ENCODE results near the gene TEX264. TPM values are rescaled to one million over a fixed set of nuclear protein-coding genes. Genes with fewer than 3 reads are reported as not detected.
A peak's percentile ranks its signal among the peaks of the same experiment; 100 is the strongest.

TEX264 gene
- total RNA-seq, 1 donor: 56.1 TPM

- H2AFZ ChIP-seq (ENCODE audit: low read length): no peak within 1 kb of the TSS
- peaks cover 31% of the 10 kb centered on the region for H4K20me1 ChIP-seq (ENCODE audit: insufficient read depth, low read length)
- H3K4me1 ChIP-seq (ENCODE audit: insufficient read depth, low read length): no peaks in the 10 kb centered on the region
- no peak within 1 kb of the TSS for H3K4me3 ChIP-seq (ENCODE audit: insufficient read depth, low read length)
- H3K27me3 ChIP-seq (ENCODE audit: insufficient read depth, low read length): peaks cover 10% of the 10 kb centered on the region
- H3K36me3 ChIP-seq (ENCODE audit: insufficient read depth, low read length): no peaks in the 10 kb centered on the region
- H3K27ac ChIP-seq (ENCODE audit: low read depth, low read length): no peak within 1 kb of the TSS
- peak; percentile 99 for DNase-seq (ENCODE audit: insufficient read length, low spot score, missing footprints)
- no peaks in the 10 kb centered on the region for H3K9me3 ChIP-seq (ENCODE audit: low read depth, low read length)
- no peak for TF ChIP-seq CTCF (IDR thresholded peaks at IDR 0.05; ENCODE audit: extremely low read depth, low read depth, low read length)
- H3K79me2 ChIP-seq (ENCODE audit: insufficient read depth, low read length): no peaks in the 10 kb centered on the region
- H3K4me2 ChIP-seq (ENCODE audit: insufficient read depth, low read length): peak within 1 kb of the TSS; percentile 45
Observed at GRCh38 chr3:51706788-51707731, 36.0 kb downstream of the TEX264 start, which contains the start of gene GRM2. GRM2 (plus strand) TSS chr3:51707068; CDS start chr3:51708984, 1,916 bp downstream.

- Histone ChIP-seq H3K27ac (ENCODE audit: low read depth, low read length) (no peak overlapping the region), H3K36me3 (ENCODE audit: insufficient read depth, low read length) (no peaks in the 10 kb centered on the region)
Observed at GRCh38 chr3:51708216-51708845, 37.3 kb downstream of the TEX264 start.

GRCh38 chr3:51709004-51709420 lies 38.0 kb downstream of the TEX264 start:
- H3K4me1 ChIP-seq (ENCODE audit: insufficient read depth, low read length): no peaks in the 10 kb centered on the region
- peak; percentile 35 for DNase-seq (ENCODE audit: insufficient read length, low spot score, missing footprints)
- H3K27ac ChIP-seq (ENCODE audit: low read depth, low read length): no peak overlapping the region
- no peak overlapping the region for H3K4me2 ChIP-seq (ENCODE audit: insufficient read depth, low read length)
- peaks cover 24% of the 10 kb centered on the region for H4K20me1 ChIP-seq (ENCODE audit: insufficient read depth, low read length)
- H3K79me2 ChIP-seq (ENCODE audit: insufficient read depth, low read length): no peaks in the 10 kb centered on the region
- no peaks in the 10 kb centered on the region for H3K9me3 ChIP-seq (ENCODE audit: low read depth, low read length)
- no peak overlapping the region for H3K4me3 ChIP-seq (ENCODE audit: insufficient read depth, low read length)
- no peak for TF ChIP-seq CTCF (IDR thresholded peaks at IDR 0.05; ENCODE audit: extremely low read depth, low read depth, low read length)
- H3K36me3 ChIP-seq (ENCODE audit: insufficient read depth, low read length): no peaks in the 10 kb centered on the region
- H2AFZ ChIP-seq (ENCODE audit: low read length): no peak overlapping the region
- peaks cover 10% of the 10 kb centered on the region for H3K27me3 ChIP-seq (ENCODE audit: insufficient read depth, low read length)

More at GRCh38 chr3:51708216-51708845, 37.3 kb downstream of the TEX264 start:
- H3K4me1 ChIP-seq (ENCODE audit: insufficient read depth, low read length): no peaks in the 10 kb centered on the region
- peak; percentile 85 for DNase-seq (ENCODE audit: insufficient read length, low spot score, missing footprints)
- no peak for TF ChIP-seq CTCF (IDR thresholded peaks at IDR 0.05; ENCODE audit: extremely low read depth, low read depth, low read length)
- H3K79me2 ChIP-seq (ENCODE audit: insufficient read depth, low read length): no peaks in the 10 kb centered on the region
- peaks cover 25% of the 10 kb centered on the region for H4K20me1 ChIP-seq (ENCODE audit: insufficient read depth, low read length)
- H3K4me2 ChIP-seq (ENCODE audit: insufficient read depth, low read length): no peak overlapping the region
- peaks cover 10% of the 10 kb centered on the region for H3K27me3 ChIP-seq (ENCODE audit: insufficient read depth, low read length)
- H2AFZ ChIP-seq (ENCODE audit: low read length): no peak overlapping the region
- H3K9me3 ChIP-seq (ENCODE audit: low read depth, low read length): no peaks in the 10 kb centered on the region
- no peak overlapping the region for H3K4me3 ChIP-seq (ENCODE audit: insufficient read depth, low read length)

GRCh38 chr3:51709675-51710074 lies 38.6 kb downstream of the TEX264 start:
- Histone ChIP-seq H3K4me2 (ENCODE audit: insufficient read depth, low read length) (no peak overlapping the region), H3K27ac (ENCODE audit: low read depth, low read length) (no peak overlapping the region), H3K4me1 (ENCODE audit: insufficient read depth, low read length) (no peaks in the 10 kb centered on the region), H3K4me3 (ENCODE audit: insufficient read depth, low read length) (no peak overlapping the region), H2AFZ (ENCODE audit: low read length) (no peak overlapping the region), H3K9me3 (ENCODE audit: low read depth, low read length) (no peaks in the 10 kb centered on the region), H3K36me3 (ENCODE audit: insufficient read depth, low read length) (no peaks in the 10 kb centered on the region), H3K27me3 (ENCODE audit: insufficient read depth, low read length) (peaks cover 10% of the 10 kb centered on the region), H3K79me2 (ENCODE audit: insufficient read depth, low read length) (no peaks in the 10 kb centered on the region), H4K20me1 (ENCODE audit: insufficient read depth, low read length) (peaks cover 18% of the 10 kb centered on the region)
- peak; percentile 46 for DNase-seq (ENCODE audit: insufficient read length, low spot score, missing footprints)
- no peak for TF ChIP-seq CTCF (IDR thresholded peaks at IDR 0.05; ENCODE audit: extremely low read depth, low read depth, low read length)

Data from osteoblast (primary cell).